WTC11 (cell line): ENCODE data around the gene TREML2. TPM values are rescaled to one million over a fixed set of nuclear protein-coding genes. Genes with fewer than 3 reads are reported as not detected.

Source experiments
- ATAC-seq: fragments of 200-7000 bp; cut with Tn5 transposase; 2 replicates; pipeline ENCODE4 v1.10.0; 2021; ENCODE audit warnings: mild to moderate bottlenecking, moderate library complexity
- CTCF ChIA-PET: fragments of 300-600 bp; sonication (Branson Sonifier 250); formaldehyde crosslinking; loops from one replicate; lab custom pipeline; 2021; ENCODE audit warnings: antibody characterized with exemption; lab: Charles Lee
- POLR2A ChIA-PET: fragments of 350-600 bp; sonication (Branson Sonifier 250); formaldehyde crosslinking; loops from one replicate; lab custom pipeline; 2021; ENCODE audit warnings: antibody characterized with exemption; lab: Charles Lee
- DNase-seq: peaks from one replicate; pipeline ENCODE4 v3.0.0; 2021; ENCODE audit warnings: low spot score
- H3K27ac Mint-ChIP-seq: 2 replicates; pipeline ENCODE4 v1.8.0; 2021; ENCODE audit warnings: mixed read lengths
- H3K27me3 Mint-ChIP-seq: 2 replicates; pipeline ENCODE4 v1.8.0; 2021; ENCODE audit warnings: low read depth, mild to moderate bottlenecking, moderate library complexity, mixed read lengths
- H3K36me3 Mint-ChIP-seq: 2 replicates; pipeline ENCODE4 v1.8.0; 2021; ENCODE audit warnings: mixed read lengths
- H3K4me1 Mint-ChIP-seq: 2 replicates; pipeline ENCODE4 v1.8.0; 2022; ENCODE audit warnings: mixed read lengths
- H3K4me3 Mint-ChIP-seq: 2 replicates; pipeline ENCODE4 v1.8.0; 2021; ENCODE audit warnings: mild to moderate bottlenecking, moderate library complexity, mixed read lengths
- H3K9me3 Mint-ChIP-seq: 2 replicates; pipeline ENCODE4 v1.8.0; 2021; ENCODE audit warnings: mixed read lengths
- ATF3 ChIP-seq: sonication (generic); formaldehyde crosslinking; conservative IDR thresholded peaks from 2 replicates; pipeline ENCODE4 v1.8.1; 2022; ENCODE audit warnings: mild to moderate bottlenecking, missing genetic modification reagents
- CTCF ChIP-seq: fragments of 200-600 bp; IDR thresholded peaks from 2 replicates; pipeline ENCODE4 v1.8.0; 2022; ENCODE audit warnings: antibody characterized with exemption
- E2F5 ChIP-seq: sonication (generic); formaldehyde crosslinking; IDR thresholded peaks from 2 replicates; pipeline ENCODE4 v1.8.1; 2022; ENCODE audit warnings: mild to moderate bottlenecking, moderate library complexity, missing genetic modification reagents
- ELF4 ChIP-seq: sonication (generic); formaldehyde crosslinking; IDR thresholded peaks from 2 replicates; pipeline ENCODE4 v1.8.1; 2022; ENCODE audit warnings: low read depth, mild to moderate bottlenecking, moderate library complexity, missing genetic modification reagents
- ETV6 ChIP-seq: sonication (generic); formaldehyde crosslinking; IDR thresholded peaks from 2 replicates; pipeline ENCODE4 v1.8.1; 2022; ENCODE audit warnings: mild to moderate bottlenecking, missing genetic modification reagents
- IRF1 ChIP-seq: sonication (generic); formaldehyde crosslinking; IDR thresholded peaks from 2 replicates; pipeline ENCODE4 v1.8.0; 2023; ENCODE audit warnings: missing genetic modification reagents
- NR3C1 ChIP-seq: sonication (generic); formaldehyde crosslinking; conservative IDR thresholded peaks from 2 replicates; pipeline ENCODE4 v1.8.1; 2023; ENCODE audit warnings: low read depth, mild to moderate bottlenecking, missing genetic modification reagents
- PRRX2 ChIP-seq: fragments of 250-450 bp; sonication (Bioruptor Pico); IDR thresholded peaks from 2 replicates; pipeline ENCODE4 v1.8.0; 2021; ENCODE audit warnings: mild to moderate bottlenecking
- SMAD3 ChIP-seq: sonication (generic); formaldehyde crosslinking; IDR thresholded peaks from 2 replicates; pipeline ENCODE4 v1.8.0; 2022; ENCODE audit warnings: missing genetic modification reagents, mild to moderate bottlenecking, borderline replicate concordance
- SP1 ChIP-seq: sonication (generic); formaldehyde crosslinking; conservative IDR thresholded peaks from 2 replicates; pipeline ENCODE4 v1.8.1; 2022; ENCODE audit warnings: missing genetic modification reagents
- TCF7 ChIP-seq: sonication (generic); formaldehyde crosslinking; IDR thresholded peaks from 2 replicates; pipeline ENCODE4 v1.8.0; 2022; ENCODE audit warnings: mild to moderate bottlenecking, low read depth, missing genetic modification reagents, moderate library complexity
- TEAD4 ChIP-seq: sonication (generic); formaldehyde crosslinking; IDR thresholded peaks from 2 replicates; pipeline ENCODE4 v1.8.0; 2022; ENCODE audit warnings: mild to moderate bottlenecking, missing genetic modification reagents
- USF1 ChIP-seq: sonication (generic); formaldehyde crosslinking; IDR thresholded peaks from 2 replicates; pipeline ENCODE4 v1.8.0; 2022; ENCODE audit warnings: mild to moderate bottlenecking, missing genetic modification reagents
- USF2 ChIP-seq: sonication (generic); formaldehyde crosslinking; IDR thresholded peaks from 2 replicates; pipeline ENCODE4 v1.8.1; 2023; ENCODE audit warnings: mild to moderate bottlenecking, missing genetic modification reagents, moderate library complexity
- ZBTB21 ChIP-seq: sonication (generic); formaldehyde crosslinking; IDR thresholded peaks from 2 replicates; pipeline ENCODE4 v1.8.1; 2023; ENCODE audit warnings: mild to moderate bottlenecking, missing genetic modification reagents, borderline replicate concordance
- ZNF138 ChIP-seq: sonication (generic); formaldehyde crosslinking; conservative IDR thresholded peaks from 2 replicates; pipeline ENCODE4 v1.8.1; 2022; ENCODE audit warnings: mild to moderate bottlenecking, moderate library complexity, missing genetic modification reagents
- ZNF219 ChIP-seq: sonication (generic); formaldehyde crosslinking; IDR thresholded peaks from 2 replicates; pipeline ENCODE4 v1.8.0; 2023; ENCODE audit warnings: missing genetic modification reagents, mild to moderate bottlenecking, borderline replicate concordance
- ZNF317 ChIP-seq: sonication (generic); formaldehyde crosslinking; IDR thresholded peaks from 2 replicates; pipeline ENCODE4 v1.8.1; 2023; ENCODE audit warnings: low read depth, mild to moderate bottlenecking, moderate library complexity, missing genetic modification reagents, borderline replicate concordance
- ZNF396 ChIP-seq: fragments of 250-450 bp; sonication (Bioruptor Pico); IDR thresholded peaks from 2 replicates; pipeline ENCODE4 v1.8.0; 2021; ENCODE audit warnings: mild to moderate bottlenecking, moderate library complexity, borderline replicate concordance
- ZNF425 ChIP-seq: fragments of 250-450 bp; sonication (Bioruptor Pico); conservative IDR thresholded peaks from 2 replicates; pipeline ENCODE4 v1.9.0; 2021; ENCODE audit warnings: mild to moderate bottlenecking
- ZNF671 ChIP-seq: fragments of 250-450 bp; sonication (Bioruptor Pico); IDR thresholded peaks from 2 replicates; pipeline ENCODE4 v1.8.0; 2021; ENCODE audit warnings: mild to moderate bottlenecking
- total RNA-seq: library from RNA; stranded (reverse); gene quantifications from 3 replicates; pipeline ENCODE4 v1.2.3, GENCODE V29; 2021

Gene TREML2
- total RNA-seq, 1 experiment from 2014 or later = 0.15 TPM

GRCh38 chr6:41193884-41194283 is 7.1 kb downstream of the TREML2 start:
- no peak for TF ChIP-seq TCF7 (CRISPR knock-in tag)
- no peak for TF ChIP-seq SP1 (CRISPR knock-in tag)
- TF ChIP-seq ZNF138 = no peak
- no peak for TF ChIP-seq PRRX2 (CRISPR knock-in tag)
- no peak for TF ChIP-seq ELF4
- no peak for TF ChIP-seq NR3C1 (CRISPR knock-in tag)
- no peak for TF ChIP-seq ATF3 (CRISPR knock-in tag)
- no peak for TF ChIP-seq IRF1
- no peak for TF ChIP-seq ZNF317 (CRISPR knock-in tag)
- no peak for TF ChIP-seq ZNF671 (CRISPR knock-in tag)
- no peak for TF ChIP-seq TEAD4 (CRISPR knock-in tag)
- peaks cover 16% of the 10 kb centered on the region for H3K36me3 Mint-ChIP-seq
- H3K4me3 Mint-ChIP-seq = no peak overlapping the region
- ATAC-seq (no peak), DNase-seq (no peak)
- peaks cover 7% of the 10 kb centered on the region for H3K27me3 Mint-ChIP-seq
- H3K27ac Mint-ChIP-seq = no peak overlapping the region
- peaks cover 14% of the 10 kb centered on the region for H3K9me3 Mint-ChIP-seq
- POLR2A ChIA-PET = no interaction called here
- CTCF ChIA-PET = no interaction called here
- H3K4me1 Mint-ChIP-seq = peaks cover 7% of the 10 kb centered on the region

GRCh38 chr6:41193171-41193734 is 7.7 kb downstream of the TREML2 start:
- Mint-ChIP-seq H3K36me3 (peaks cover 18% of the 10 kb centered on the region), H3K4me1 (peaks cover 7% of the 10 kb centered on the region)
- no peak for ATAC-seq
- no peak for DNase-seq
- TF ChIP-seq ZBTB21 (CRISPR knock-in tag) (no peak), USF1 (CRISPR knock-in tag) (no peak), ETV6 (CRISPR knock-in tag) (no peak), ZNF219 (no peak)
- TF ChIP-seq, all 79 proteins: peak for 0
- Mint-ChIP-seq H3K4me3 (no peak overlapping the region), H3K27ac (no peak overlapping the region), H3K27me3 (peaks cover 6% of the 10 kb centered on the region), H3K9me3 (peaks cover 18% of the 10 kb centered on the region)
- CTCF ChIA-PET = interaction anchor here (1.8 kb wide), 1 partner anchor 82 kb away, joined by 6 read pairs; no protein-coding TSS in a partner anchor
- POLR2A ChIA-PET = no interaction called here

GRCh38 chr6:41191569-41191968 is 9.4 kb downstream of the TREML2 start:
- peaks cover 18% of the 10 kb centered on the region for H3K9me3 Mint-ChIP-seq
- no peak for TF ChIP-seq E2F5 (CRISPR knock-in tag)
- TF ChIP-seq SMAD3 (CRISPR knock-in tag) = no peak
- TF ChIP-seq ZNF396 (CRISPR knock-in tag) = no peak
- TF ChIP-seq ZNF425 = no peak
- TF ChIP-seq ZNF219 = no peak
- peak; percentile 79 for TF ChIP-seq CTCF
- TF ChIP-seq USF2 (CRISPR knock-in tag) = no peak
- DNase-seq = peak; percentile 81
- POLR2A ChIA-PET = no interaction called here
- H3K4me1 Mint-ChIP-seq = peaks cover 1% of the 10 kb centered on the region
- no peak overlapping the region for H3K27ac Mint-ChIP-seq
- ATAC-seq = peak; percentile 98
- H3K27me3 Mint-ChIP-seq = peaks cover 5% of the 10 kb centered on the region
- H3K4me3 Mint-ChIP-seq = no peak overlapping the region
- peaks cover 18% of the 10 kb centered on the region for H3K36me3 Mint-ChIP-seq
- CTCF ChIA-PET = interaction anchor here (0.6 to 2.1 kb wide), 55 partner anchors 9 to 546 kb away, joined by 3 to 77 read pairs (median 5); partner anchors contain the start of genes NCR2, NFYA, TREML1 and TREML2
